Large intestine (tissue), 3 donors: ENCODE results near the gene TRIOBP. TPM values are rescaled to one million over a fixed set of nuclear protein-coding genes. Genes with fewer than 3 reads are reported as not detected.
A peak's percentile ranks its signal among the peaks of the same experiment; 100 is the strongest.

ENCODE experiments used
- DNase-seq, 2 donors: peaks; one replicate each; pipeline versions ENCODE4 v3.0.0 to v3.0.0-alpha.2; 2013
- H3K27ac ChIP-seq: one replicate; pipeline ENCODE4 v1.5.1; 2013; ENCODE audit warnings: low read length
- H3K27me3 ChIP-seq: 2 replicates; pipeline ENCODE4 v1.6.1; 2013; ENCODE audit warnings: low read length; ENCODE audit not compliant: control insufficient read depth, insufficient read depth
- H3K36me3 ChIP-seq: 2 replicates; pipeline ENCODE4 v1.6.1; 2013; ENCODE audit warnings: low read length; ENCODE audit not compliant: control insufficient read depth, insufficient read depth
- H3K4me1 ChIP-seq: one replicate; pipeline ENCODE4 v1.6.1; 2013; ENCODE audit warnings: low read length; ENCODE audit not compliant: control insufficient read depth, insufficient read depth
- H3K4me3 ChIP-seq: one replicate; pipeline ENCODE4 v1.5.1; 2013; ENCODE audit warnings: low read length
- H3K9me3 ChIP-seq: one replicate; pipeline ENCODE4 v1.6.1; 2013; ENCODE audit warnings: mild to moderate bottlenecking, low read depth, low read length, moderate library complexity; ENCODE audit not compliant: control insufficient read depth
- WGBS: methylation state at CpG from one replicate; pipeline ENCODE4 v1.1.5; 2013; ENCODE audit warnings: low lambda C conversion rate; ENCODE audit not compliant: insufficient coverage; 5-methylcytosine and 5-hydroxymethylcytosine counted together
- polyA plus RNA-seq: library from polyadenylated mRNA; unstranded; fragments of 120-200 nt; gene quantifications from one replicate; pipeline ENCODE4 v1.2.1, GENCODE V29; 2013

The TRIOBP gene
- polyA plus RNA-seq, 1 donor, result 43.5 TPM

GRCh38 chr22:37750596-37751162, 53.8 kb downstream of the TRIOBP start:
- Histone ChIP-seq H3K9me3 (no peaks in the 10 kb centered on the region), H3K4me1 (peaks cover 27% of the 10 kb centered on the region), H3K27me3 (no peaks in the 10 kb centered on the region), H3K27ac (no peak overlapping the region), H3K36me3 (peaks cover 44% of the 10 kb centered on the region), H3K4me3 (no peak overlapping the region)
- no CpG with 5 or more reads among the region's 14 CpGs for WGBS
- DNase-seq, result no peak

GRCh38 chr22:37751449-37752188, 54.8 kb downstream of the TRIOBP start:
- no peak for DNase-seq
- no peak overlapping the region for H3K4me3 ChIP-seq
- peak overlapping the region; percentile 39 for H3K27ac ChIP-seq
- WGBS, result no CpG with 5 or more reads among the region's 11 CpGs
- H3K36me3 ChIP-seq, result peaks cover 53% of the 10 kb centered on the region
- H3K4me1 ChIP-seq, result peaks cover 27% of the 10 kb centered on the region
- no peaks in the 10 kb centered on the region for H3K9me3 ChIP-seq
- H3K27me3 ChIP-seq, result no peaks in the 10 kb centered on the region

- peaks cover 61% of the 10 kb centered on the region for H3K36me3 ChIP-seq
- WGBS, result no CpG with 5 or more reads among the region's 17 CpGs
- no peaks in the 10 kb centered on the region for H3K9me3 ChIP-seq
- H3K4me3 ChIP-seq, result no peak overlapping the region
- peak in 1 of 2 donors; percentile 33 for DNase-seq
- H3K27me3 ChIP-seq, result no peaks in the 10 kb centered on the region
- peak overlapping the region; percentile 49 for H3K27ac ChIP-seq
- peaks cover 27% of the 10 kb centered on the region for H3K4me1 ChIP-seq
Observed at GRCh38 chr22:37752189-37753087, 55.6 kb downstream of the TRIOBP start.

GRCh38 chr22:37753746-37754145, 56.9 kb downstream of the TRIOBP start:
- Histone ChIP-seq H3K4me1 (peaks cover 14% of the 10 kb centered on the region), H3K4me3 (no peak overlapping the region), H3K36me3 (peaks cover 73% of the 10 kb centered on the region), H3K9me3 (no peaks in the 10 kb centered on the region), H3K27me3 (no peaks in the 10 kb centered on the region), H3K27ac (no peak overlapping the region)
- DNase-seq, result no peak
- WGBS, result no CpG with 5 or more reads among the region's 10 CpGs

- no CpG with 5 or more reads among the region's 27 CpGs for WGBS
- Histone ChIP-seq H3K9me3 (no peaks in the 10 kb centered on the region), H3K4me1 (peaks cover under 1% of the 10 kb centered on the region), H3K4me3 (no peak overlapping the region), H3K27me3 (no peaks in the 10 kb centered on the region), H3K36me3 (peaks cover 75% of the 10 kb centered on the region), H3K27ac (no peak overlapping the region)
- no peak for DNase-seq
Observed at GRCh38 chr22:37757663-37758062, 60.8 kb downstream of the TRIOBP start.

- no CpG with 5 or more reads among the region's 10 CpGs for WGBS
- no peak overlapping the region for H3K27ac ChIP-seq
- no peaks in the 10 kb centered on the region for H3K4me1 ChIP-seq
- H3K27me3 ChIP-seq, result no peaks in the 10 kb centered on the region
- H3K9me3 ChIP-seq, result no peaks in the 10 kb centered on the region
- H3K36me3 ChIP-seq, result peaks cover 76% of the 10 kb centered on the region
- no peak for DNase-seq
- H3K4me3 ChIP-seq, result no peak overlapping the region
Observed at GRCh38 chr22:37758694-37759093, 61.8 kb downstream of the TRIOBP start.

- H3K36me3 ChIP-seq, result peaks cover 78% of the 10 kb centered on the region
- no peaks in the 10 kb centered on the region for H3K4me1 ChIP-seq
- DNase-seq, result no peak
- WGBS, result no CpG with 5 or more reads among the region's 11 CpGs
- no peaks in the 10 kb centered on the region for H3K9me3 ChIP-seq
- no peak overlapping the region for H3K27ac ChIP-seq
- H3K27me3 ChIP-seq, result no peaks in the 10 kb centered on the region
- no peak overlapping the region for H3K4me3 ChIP-seq
Observed at GRCh38 chr22:37759281-37759680, 62.4 kb downstream of the TRIOBP start.

GRCh38 chr22:37760152-37760551, 63.3 kb downstream of the TRIOBP start:
- Histone ChIP-seq H3K27me3 (no peaks in the 10 kb centered on the region), H3K9me3 (no peaks in the 10 kb centered on the region), H3K4me3 (no peak overlapping the region), H3K27ac (no peak overlapping the region), H3K4me1 (no peaks in the 10 kb centered on the region), H3K36me3 (peaks cover 74% of the 10 kb centered on the region)
- DNase-seq, result no peak
- 83% methylated on average over 1 of the region's 3 CpGs for WGBS

GRCh38 chr22:37762389-37762836, 65.6 kb downstream of the TRIOBP start:
- Histone ChIP-seq H3K27ac (no peak overlapping the region), H3K36me3 (peaks cover 63% of the 10 kb centered on the region), H3K9me3 (no peaks in the 10 kb centered on the region), H3K27me3 (no peaks in the 10 kb centered on the region), H3K4me1 (no peaks in the 10 kb centered on the region), H3K4me3 (no peak overlapping the region)
- no CpG with 5 or more reads among the region's 10 CpGs for WGBS
- no peak for DNase-seq

- no CpG with 5 or more reads among the region's 9 CpGs for WGBS
- Histone ChIP-seq H3K27me3 (no peaks in the 10 kb centered on the region), H3K9me3 (no peaks in the 10 kb centered on the region), H3K36me3 (peaks cover 64% of the 10 kb centered on the region), H3K27ac (no peak overlapping the region), H3K4me1 (no peaks in the 10 kb centered on the region), H3K4me3 (no peak overlapping the region)
- DNase-seq, result no peak
Observed at GRCh38 chr22:37763012-37763411, 66.2 kb downstream of the TRIOBP start.
